ENCODE measurements around the gene TRRAP.

- TF ChIP-seq CTCF (IDR thresholded peaks at IDR 0.05; ENCODE audit: low read depth, low read length, missing input control), result no peak
- TF ChIP-seq JUND (IDR thresholded peaks at IDR 0.05), result no peak
- no peak for TF ChIP-seq REST (IDR thresholded peaks at IDR 0.05)
- TF ChIP-seq ZBTB33 (IDR thresholded peaks at IDR 0.05), result no peak
- TF ChIP-seq GABPA (IDR thresholded peaks at IDR 0.05 in 1 of 2, conservative IDR thresholded peaks at IDR 0.05 in 1 of 2), result no peak
- no peak for TF ChIP-seq MAX (IDR thresholded peaks at IDR 0.05)
- TF ChIP-seq NR2F2 (IDR thresholded peaks at IDR 0.05), result no peak
- TF ChIP-seq YY1 (IDR thresholded peaks at IDR 0.05), result no peak
- TF ChIP-seq SP1 (IDR thresholded peaks at IDR 0.05), result no peak
- TF ChIP-seq EGR1 (IDR thresholded peaks at IDR 0.05; ENCODE audit: low read depth in 2 of 2), result no peak
Measured at GRCh38 chr7:98866765-98867164, 11.6 kb upstream of the TRRAP start.
